ENCODE measurements around the gene PLEKHH1. TPM values are rescaled to one million over a fixed set of nuclear protein-coding genes. Genes with fewer than 3 reads are reported as not detected.

PLEKHH1 gene
- polyA plus RNA-seq, 3 donors = 0.23 TPM; not detected in 2

DNA sequence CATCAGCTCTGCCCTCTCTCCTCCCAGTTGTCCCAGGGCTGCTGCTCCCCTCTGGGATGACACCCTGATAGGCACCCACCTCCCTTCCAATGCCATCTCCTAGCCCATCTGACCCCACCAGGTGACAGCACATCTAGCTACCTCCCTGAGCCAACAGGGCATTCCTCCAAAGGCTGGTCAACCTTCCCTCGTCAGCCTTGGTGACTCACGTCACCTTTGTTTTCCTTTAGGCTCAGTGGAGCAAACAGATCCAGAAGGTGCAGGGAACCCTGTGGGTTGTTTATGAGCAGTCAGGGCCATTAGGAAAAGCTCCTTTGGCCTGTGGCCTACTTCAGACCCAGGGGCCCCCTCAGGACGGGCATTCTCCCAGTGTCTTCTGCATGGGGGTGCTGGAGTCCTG lies 34.6 kb downstream of the PLEKHH1 start:
- Mint-ChIP-seq H3K9me3 (no peaks in the 10 kb centered on the region), H3K4me3 (no peak overlapping the region), H3K4me1 (no peaks in the 10 kb centered on the region), H3K36me3 (no peaks in the 10 kb centered on the region), H3K27ac (peak overlapping the region in 2 of 7 donors; percentile 13 to 21), H3K27me3 (ENCODE audit: low read depth in 3 of 3) (peaks cover 9 to 11% (median 10%) of the 10 kb centered on the region in 3 donors)
- Histone ChIP-seq H3K79me2 (ENCODE audit: insufficient read depth, low read length) (no peaks in the 10 kb centered on the region), H4K20me1 (ENCODE audit: insufficient read depth, low read length) (no peaks in the 10 kb centered on the region), H3K4me2 (replicated peaks; ENCODE audit: extremely low read depth, low read length, poor library complexity, severe bottlenecking) (no peak overlapping the region), H3K27me3 (ENCODE audit: control insufficient read depth in 2 of 2, insufficient read depth in 2 of 2, low read length in 2 of 2) (no peaks in the 10 kb centered on the region), H3K4me1 (ENCODE audit: control insufficient read depth in 1 of 2, insufficient read depth in 2 of 2, low read length in 2 of 2) (no peaks in the 10 kb centered on the region), H3K36me3 (replicated peaks in 1 of 2; ENCODE audit: control insufficient read depth in 1 of 2, insufficient read depth in 2 of 2, low read length in 2 of 2) (no peaks in the 10 kb centered on the region), H3K9ac (ENCODE audit: insufficient read depth, low read length, poor library complexity, severe bottlenecking) (no peak overlapping the region), H3K9me3 (replicated peaks in 1 of 2; ENCODE audit: control insufficient read depth in 1 of 2, insufficient read depth in 1 of 2, low read length in 2 of 2) (no peaks in the 10 kb centered on the region), H3K4me3 (replicated peaks in 1 of 3; ENCODE audit: low read depth in 2 of 3, low read length in 3 of 3) (no peak overlapping the region), H3K27ac (ENCODE audit: low read depth in 1 of 2, low read length in 2 of 2) (no peak overlapping the region), H2AFZ (ENCODE audit: insufficient read depth, low read depth, low read length, poor library complexity, severe bottlenecking) (no peak overlapping the region)
- intact Hi-C loops (cut with micrococcal nuclease) = no loop called here
- no peak for DNase-seq
- WGBS (ENCODE audit: insufficient coverage) = 94% methylated on average over 2 of the region's 3 CpGs
- TF ChIP-seq, protein P1, sequence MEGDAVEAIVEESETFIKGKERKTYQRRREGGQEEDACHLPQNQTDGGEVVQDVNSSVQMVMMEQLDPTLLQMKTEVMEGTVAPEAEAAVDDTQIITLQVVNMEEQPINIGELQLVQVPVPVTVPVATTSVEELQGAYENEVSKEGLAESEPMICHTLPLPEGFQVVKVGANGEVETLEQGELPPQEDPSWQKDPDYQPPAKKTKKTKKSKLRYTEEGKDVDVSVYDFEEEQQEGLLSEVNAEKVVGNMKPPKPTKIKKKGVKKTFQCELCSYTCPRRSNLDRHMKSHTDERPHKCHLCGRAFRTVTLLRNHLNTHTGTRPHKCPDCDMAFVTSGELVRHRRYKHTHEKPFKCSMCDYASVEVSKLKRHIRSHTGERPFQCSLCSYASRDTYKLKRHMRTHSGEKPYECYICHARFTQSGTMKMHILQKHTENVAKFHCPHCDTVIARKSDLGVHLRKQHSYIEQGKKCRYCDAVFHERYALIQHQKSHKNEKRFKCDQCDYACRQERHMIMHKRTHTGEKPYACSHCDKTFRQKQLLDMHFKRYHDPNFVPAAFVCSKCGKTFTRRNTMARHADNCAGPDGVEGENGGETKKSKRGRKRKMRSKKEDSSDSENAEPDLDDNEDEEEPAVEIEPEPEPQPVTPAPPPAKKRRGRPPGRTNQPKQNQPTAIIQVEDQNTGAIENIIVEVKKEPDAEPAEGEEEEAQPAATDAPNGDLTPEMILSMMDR (IDR thresholded peaks at IDR 0.05) = no peak

GRCh38 chr14:67569011-67569650 lies 36.0 kb downstream of the PLEKHH1 start:
- Histone ChIP-seq H3K9me3 (replicated peaks in 1 of 2; ENCODE audit: control insufficient read depth in 1 of 2, insufficient read depth in 1 of 2, low read length in 2 of 2) (no peaks in the 10 kb centered on the region), H3K4me3 (replicated peaks in 1 of 3; ENCODE audit: low read depth in 2 of 3, low read length in 3 of 3) (no peak overlapping the region), H3K9ac (ENCODE audit: insufficient read depth, low read length, poor library complexity, severe bottlenecking) (no peak overlapping the region), H4K20me1 (ENCODE audit: insufficient read depth, low read length) (no peaks in the 10 kb centered on the region), H2AFZ (ENCODE audit: insufficient read depth, low read depth, low read length, poor library complexity, severe bottlenecking) (no peak overlapping the region), H3K36me3 (replicated peaks in 1 of 2; ENCODE audit: control insufficient read depth in 1 of 2, insufficient read depth in 2 of 2, low read length in 2 of 2) (no peaks in the 10 kb centered on the region), H3K27me3 (ENCODE audit: control insufficient read depth in 2 of 2, insufficient read depth in 2 of 2, low read length in 2 of 2) (no peaks in the 10 kb centered on the region), H3K4me2 (replicated peaks; ENCODE audit: extremely low read depth, low read length, poor library complexity, severe bottlenecking) (no peak overlapping the region), H3K79me2 (ENCODE audit: insufficient read depth, low read length) (no peaks in the 10 kb centered on the region), H3K27ac (ENCODE audit: low read depth in 1 of 2, low read length in 2 of 2) (no peak overlapping the region), H3K4me1 (ENCODE audit: control insufficient read depth in 1 of 2, insufficient read depth in 2 of 2, low read length in 2 of 2) (no peaks in the 10 kb centered on the region)
- no peak for DNase-seq
- Mint-ChIP-seq H3K9me3 (no peaks in the 10 kb centered on the region), H3K27ac (no peak overlapping the region), H3K4me1 (no peaks in the 10 kb centered on the region), H3K27me3 (ENCODE audit: low read depth in 3 of 3) (peaks cover 7 to 13% (median 11%) of the 10 kb centered on the region in 3 donors), H3K4me3 (no peak overlapping the region), H3K36me3 (no peaks in the 10 kb centered on the region)
- intact Hi-C loops (cut with micrococcal nuclease) = no loop called here
- WGBS (ENCODE audit: insufficient coverage) = 93% methylated on average over 5 of the region's 11 CpGs
- TF ChIP-seq, protein P1 (IDR thresholded peaks at IDR 0.05) = no peak

Measured in CD14-positive monocyte (primary cell).